Natural killer cell (primary cell): ENCODE data around the gene UBE2L3. TPM values are rescaled to one million over a fixed set of nuclear protein-coding genes. Genes with fewer than 3 reads are reported as not detected.

Experiments
- ATAC-seq, 3 donors: fragments of 150-1000 bp in 2 of 3; fragments of 200-7000 bp in 1 of 3; cut with Tn5 transposase; 1 replicate in 1 of 3; 2 replicates in 2 of 3; pipeline ENCODE4 v1.10.0; 2021; ENCODE audit warnings: mild to moderate bottlenecking in 2 of 3, moderate library complexity in 2 of 3
- DNase-seq, 2 donors: peaks; one replicate each; pipeline versions ENCODE4 v3.0.0 to v3.0.0-alpha.2; 2013 to 2021; ENCODE audit warnings: mixed read lengths in 1 of 2
- H3K27ac ChIP-seq: one replicate; pipeline ENCODE4 v1.5.1; 2013; ENCODE audit warnings: mild to moderate bottlenecking, low read length
- H3K27me3 ChIP-seq: one replicate; pipeline ENCODE4 v1.6.1; 2013; ENCODE audit warnings: low read length; ENCODE audit not compliant: control insufficient read depth, insufficient read depth
- H3K36me3 ChIP-seq: one replicate; pipeline ENCODE4 v1.6.1; 2013; ENCODE audit warnings: low read length; ENCODE audit not compliant: control insufficient read depth, insufficient read depth
- H3K4me1 ChIP-seq: one replicate; pipeline ENCODE4 v1.6.1; 2013; ENCODE audit warnings: low read length; ENCODE audit not compliant: control insufficient read depth, insufficient read depth
- H3K4me3 ChIP-seq: one replicate; pipeline ENCODE4 v1.5.1; 2013; ENCODE audit warnings: low read length
- H3K9me3 ChIP-seq: one replicate; pipeline ENCODE4 v1.6.1; 2013; ENCODE audit warnings: low read length; ENCODE audit not compliant: control insufficient read depth, insufficient read depth
- H3K27ac Mint-ChIP-seq, 2 donors: one replicate each; pipeline ENCODE4 v1.8.0; 2022; ENCODE audit warnings: mild to moderate bottlenecking in 2 of 2, mixed read lengths in 2 of 2, moderate library complexity in 1 of 2
- H3K27me3 Mint-ChIP-seq, 2 donors: one replicate each; pipeline ENCODE4 v1.8.0; 2022; ENCODE audit warnings: low read depth in 2 of 2, mixed read lengths in 2 of 2
- H3K36me3 Mint-ChIP-seq: one replicate; pipeline ENCODE4 v1.8.0; 2022; ENCODE audit warnings: mixed read lengths
- H3K4me1 Mint-ChIP-seq, 2 donors: one replicate each; pipeline ENCODE4 v1.8.0; 2022; ENCODE audit warnings: mixed read lengths in 2 of 2
- H3K4me3 Mint-ChIP-seq: one replicate; pipeline ENCODE4 v1.8.0; 2022; ENCODE audit warnings: mild to moderate bottlenecking, moderate library complexity, mixed read lengths
- H3K9me3 Mint-ChIP-seq, 2 donors: one replicate each; pipeline ENCODE4 v1.8.0; 2022; ENCODE audit warnings: mixed read lengths in 2 of 2
- WGBS: methylation state at CpG from one replicate; pipeline ENCODE4 v1.1.7; 2013; ENCODE audit warnings: missing lambda C conversion rate; ENCODE audit not compliant: insufficient coverage; 5-methylcytosine and 5-hydroxymethylcytosine counted together
- intact Hi-C: fragments of 100-400 bp; cut with micrococcal nuclease; formaldehyde crosslinking; loops from one replicate; pipeline ENCODE4 v1.14.2; 2022
- total RNA-seq, 4 donors: library from RNA; stranded (reverse); fragments of 120-200 nt in 1 of 4; gene quantifications; one replicate each; pipeline versions ENCODE4 v1.2.3 to v1.2.4, GENCODE V29; 2013 to 2022
- TF ChIP-seq, protein P1 (sequence below): fragments of 200-600 bp; IDR thresholded peaks from one replicate; pipeline ENCODE4 v1.8.0; 2022; ENCODE audit warnings: antibody characterized with exemption

Gene UBE2L3
- total RNA-seq, 3 donors from 2014 or later (not counting 1 experiment from before 2014, with no cell fraction given) = 30.7 to 39.8 (median 39.7) TPM

DNA sequence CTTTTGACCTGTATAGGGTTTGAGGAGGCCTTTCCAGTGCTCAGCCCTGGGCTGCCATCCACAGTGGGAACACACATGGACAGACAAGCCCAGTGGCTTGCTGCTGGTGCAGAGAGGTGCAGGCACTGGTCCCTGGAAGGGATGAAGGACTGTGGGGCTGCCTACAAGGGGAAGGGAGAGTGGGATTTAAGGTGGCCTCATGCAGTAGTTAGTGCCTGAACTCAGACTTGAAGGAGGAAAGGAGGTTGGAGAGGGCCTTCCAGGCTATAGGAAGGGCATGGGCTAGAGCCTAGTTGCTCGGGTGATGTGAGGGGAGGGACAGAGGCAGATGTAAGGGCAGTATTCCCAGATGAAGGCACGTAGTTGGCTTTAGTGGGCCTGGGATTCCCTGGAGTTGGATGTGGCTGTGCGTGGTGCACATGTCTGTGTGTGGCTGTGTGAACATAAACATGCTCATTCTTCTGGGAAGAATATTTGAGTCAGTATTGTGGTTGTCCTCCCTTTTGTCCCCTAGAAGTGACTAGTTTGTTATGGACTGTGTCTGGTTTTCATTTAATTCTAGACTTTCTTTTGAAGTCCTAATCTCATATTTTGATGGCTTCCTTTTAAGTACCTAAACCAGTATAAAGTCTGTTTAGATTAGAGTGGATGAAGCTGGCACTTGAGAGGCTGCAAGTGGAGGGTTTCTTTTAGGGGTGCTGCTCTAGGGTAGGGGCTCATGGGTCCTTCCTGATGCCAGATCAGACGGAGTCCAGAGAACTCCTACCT, 43.9 kb downstream of the UBE2L3 start:
- H3K36me3 ChIP-seq = peaks cover 24% of the 10 kb centered on the region
- peaks cover 7% of the 10 kb centered on the region for H3K4me1 ChIP-seq
- ATAC-seq = no peak
- DNase-seq = no peak
- intact Hi-C loops = no loop called here
- whole genome bisulfite sequencing = 92% methylated on average over 4 of the region's 4 CpGs
- H3K27me3 Mint-ChIP-seq = no peaks in the 10 kb centered on the region
- H3K27ac ChIP-seq = no peak overlapping the region
- H3K36me3 Mint-ChIP-seq = no peaks in the 10 kb centered on the region
- H3K4me3 ChIP-seq = no peak overlapping the region
- TF ChIP-seq, protein P1, sequence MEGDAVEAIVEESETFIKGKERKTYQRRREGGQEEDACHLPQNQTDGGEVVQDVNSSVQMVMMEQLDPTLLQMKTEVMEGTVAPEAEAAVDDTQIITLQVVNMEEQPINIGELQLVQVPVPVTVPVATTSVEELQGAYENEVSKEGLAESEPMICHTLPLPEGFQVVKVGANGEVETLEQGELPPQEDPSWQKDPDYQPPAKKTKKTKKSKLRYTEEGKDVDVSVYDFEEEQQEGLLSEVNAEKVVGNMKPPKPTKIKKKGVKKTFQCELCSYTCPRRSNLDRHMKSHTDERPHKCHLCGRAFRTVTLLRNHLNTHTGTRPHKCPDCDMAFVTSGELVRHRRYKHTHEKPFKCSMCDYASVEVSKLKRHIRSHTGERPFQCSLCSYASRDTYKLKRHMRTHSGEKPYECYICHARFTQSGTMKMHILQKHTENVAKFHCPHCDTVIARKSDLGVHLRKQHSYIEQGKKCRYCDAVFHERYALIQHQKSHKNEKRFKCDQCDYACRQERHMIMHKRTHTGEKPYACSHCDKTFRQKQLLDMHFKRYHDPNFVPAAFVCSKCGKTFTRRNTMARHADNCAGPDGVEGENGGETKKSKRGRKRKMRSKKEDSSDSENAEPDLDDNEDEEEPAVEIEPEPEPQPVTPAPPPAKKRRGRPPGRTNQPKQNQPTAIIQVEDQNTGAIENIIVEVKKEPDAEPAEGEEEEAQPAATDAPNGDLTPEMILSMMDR = no peak
- H3K4me1 Mint-ChIP-seq = peaks cover 40 to 50% of the 10 kb centered on the region in 2 donors
- no peaks in the 10 kb centered on the region for H3K9me3 Mint-ChIP-seq
- no peaks in the 10 kb centered on the region for H3K27me3 ChIP-seq
- H3K4me3 Mint-ChIP-seq = no peak overlapping the region
- peak overlapping the region; percentile 60 to 78 for H3K27ac Mint-ChIP-seq
- no peaks in the 10 kb centered on the region for H3K9me3 ChIP-seq

DNA sequence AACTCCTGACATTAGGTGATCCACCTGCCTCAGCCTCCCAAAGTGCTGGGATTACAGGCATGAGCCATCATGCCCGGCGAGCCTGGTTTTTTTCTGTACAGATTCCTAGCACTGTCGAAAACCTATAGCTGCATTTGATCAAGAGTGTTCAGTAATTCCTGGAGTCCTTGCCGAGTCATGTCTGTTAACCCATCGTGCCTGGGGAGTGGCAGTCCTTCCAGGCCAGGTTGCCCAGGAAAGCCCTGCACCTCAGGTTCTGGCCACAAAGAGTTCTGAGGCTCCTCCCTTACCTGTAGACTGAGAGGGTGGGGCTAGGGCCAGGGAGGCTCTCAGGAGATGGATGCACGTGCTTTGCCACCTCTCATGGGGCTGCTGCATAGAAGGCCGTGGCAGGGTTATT, 45.3 kb downstream of the UBE2L3 start:
- TF ChIP-seq, protein P1 = no peak
- H3K9me3 ChIP-seq = no peaks in the 10 kb centered on the region
- H3K4me3 ChIP-seq = no peak overlapping the region
- H3K4me1 ChIP-seq = peaks cover 3% of the 10 kb centered on the region
- ATAC-seq (no peak), DNase-seq (no peak)
- intact Hi-C loops = no loop called here
- Mint-ChIP-seq H3K27ac (no peak overlapping the region), H3K36me3 (no peaks in the 10 kb centered on the region), H3K4me3 (no peak overlapping the region), H3K4me1 (peaks cover 35 to 37% of the 10 kb centered on the region in 2 donors), H3K27me3 (no peaks in the 10 kb centered on the region), H3K9me3 (no peaks in the 10 kb centered on the region)
- H3K36me3 ChIP-seq = peaks cover 24% of the 10 kb centered on the region
- no peak overlapping the region for H3K27ac ChIP-seq
- H3K27me3 ChIP-seq = no peaks in the 10 kb centered on the region
- 97% methylated on average over 7 of the region's 7 CpGs for WGBS

DNA sequence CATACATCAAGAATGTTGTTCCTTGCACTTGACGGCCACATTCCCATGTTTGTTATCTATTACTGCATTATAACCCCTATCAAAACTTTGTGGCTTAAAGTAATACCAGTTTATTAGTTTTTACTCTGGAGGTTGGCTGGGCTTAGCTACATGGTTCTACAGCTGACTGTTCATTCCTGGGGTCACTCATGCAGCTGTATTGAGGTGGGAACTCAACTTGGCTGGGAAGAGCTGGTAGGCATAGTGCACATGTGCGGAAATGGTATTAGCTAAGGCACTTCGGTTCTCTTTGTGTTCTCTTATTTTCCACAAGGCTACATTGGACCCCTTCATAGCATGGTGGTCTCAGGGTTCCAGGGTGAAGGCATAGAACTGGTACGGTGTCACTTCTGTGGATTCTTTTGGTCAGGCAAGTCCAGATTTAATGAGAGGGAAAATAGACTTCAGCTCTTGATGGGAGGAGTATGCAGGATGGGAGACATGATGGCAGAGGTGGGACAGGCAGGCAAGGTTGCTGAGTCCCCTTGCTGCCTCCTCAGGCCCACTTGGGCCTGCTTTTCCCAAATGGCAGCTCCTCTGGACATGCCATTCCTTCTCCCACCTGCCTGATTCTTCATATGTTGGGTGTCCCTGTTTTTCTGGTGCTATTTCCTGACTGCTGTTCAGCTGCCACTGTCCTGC, 46.2 kb downstream of the UBE2L3 start:
- H3K27ac Mint-ChIP-seq = no peak overlapping the region
- no peaks in the 10 kb centered on the region for H3K36me3 Mint-ChIP-seq
- H3K27ac ChIP-seq = no peak overlapping the region
- H3K27me3 ChIP-seq = no peaks in the 10 kb centered on the region
- TF ChIP-seq, protein P1 = no peak
- WGBS = 76% methylated on average over 3 of the region's 4 CpGs
- DNase-seq (no peak), ATAC-seq (no peak)
- H3K4me3 ChIP-seq = no peak overlapping the region
- H3K4me1 Mint-ChIP-seq = peaks cover 33 to 37% of the 10 kb centered on the region in 2 donors
- H3K36me3 ChIP-seq = peaks cover 24% of the 10 kb centered on the region
- intact Hi-C loops = no loop called here
- H3K4me1 ChIP-seq = peaks cover 5% of the 10 kb centered on the region
- H3K9me3 Mint-ChIP-seq = no peaks in the 10 kb centered on the region
- no peaks in the 10 kb centered on the region for H3K9me3 ChIP-seq
- no peaks in the 10 kb centered on the region for H3K27me3 Mint-ChIP-seq
- H3K4me3 Mint-ChIP-seq = no peak overlapping the region
